ENCODE results near the gene ZNF470.

Gene ZNF470

DNA sequence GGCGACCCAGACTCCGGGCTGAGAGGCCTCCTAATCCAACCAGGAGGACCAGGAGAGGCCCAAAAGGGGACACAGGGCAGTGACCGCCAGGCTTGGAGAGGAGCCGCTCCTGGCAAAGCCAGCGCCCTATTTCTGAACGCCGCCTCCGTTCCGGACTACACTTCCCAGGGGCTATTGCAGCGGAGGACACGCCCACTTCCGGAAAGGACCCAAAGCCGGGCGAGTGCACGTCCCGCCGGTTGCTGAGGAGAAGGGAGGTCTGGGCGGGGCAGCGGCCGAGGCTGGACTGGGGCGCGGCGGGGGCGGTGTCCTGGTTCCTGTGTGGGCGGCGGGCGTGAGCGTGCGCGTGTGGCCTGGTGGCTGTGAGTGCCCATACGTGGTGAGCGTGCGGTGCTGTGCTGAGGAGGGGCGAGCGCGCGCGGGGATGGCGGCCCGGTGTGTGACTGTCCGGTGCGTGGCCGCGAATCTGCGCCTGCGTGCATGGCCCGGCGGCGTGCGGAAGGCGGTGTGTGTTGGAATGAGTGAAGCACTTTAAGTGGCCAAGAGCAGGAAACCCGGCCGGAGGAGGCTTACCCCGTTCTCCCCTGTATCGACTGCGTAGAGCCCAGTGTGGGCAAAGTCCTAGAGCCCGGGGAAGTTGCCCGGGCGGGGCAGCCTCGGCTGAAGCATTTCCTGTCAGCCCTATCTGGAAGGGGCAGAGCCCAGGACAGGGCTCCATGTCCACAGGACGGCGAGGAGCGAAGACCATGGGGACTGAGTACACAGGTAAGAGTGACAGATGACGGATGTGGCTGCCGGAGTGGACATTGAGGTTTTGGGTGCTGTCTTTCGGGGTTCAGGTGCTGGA is at the start of gene ZNF470:
ZNF470 (plus strand) TSS at position 195 of the 847 bp plus-strand sequence. CDS start 2,844 bp downstream, outside the sequence.
- peak; percentile 51 for DNase-seq

DNA sequence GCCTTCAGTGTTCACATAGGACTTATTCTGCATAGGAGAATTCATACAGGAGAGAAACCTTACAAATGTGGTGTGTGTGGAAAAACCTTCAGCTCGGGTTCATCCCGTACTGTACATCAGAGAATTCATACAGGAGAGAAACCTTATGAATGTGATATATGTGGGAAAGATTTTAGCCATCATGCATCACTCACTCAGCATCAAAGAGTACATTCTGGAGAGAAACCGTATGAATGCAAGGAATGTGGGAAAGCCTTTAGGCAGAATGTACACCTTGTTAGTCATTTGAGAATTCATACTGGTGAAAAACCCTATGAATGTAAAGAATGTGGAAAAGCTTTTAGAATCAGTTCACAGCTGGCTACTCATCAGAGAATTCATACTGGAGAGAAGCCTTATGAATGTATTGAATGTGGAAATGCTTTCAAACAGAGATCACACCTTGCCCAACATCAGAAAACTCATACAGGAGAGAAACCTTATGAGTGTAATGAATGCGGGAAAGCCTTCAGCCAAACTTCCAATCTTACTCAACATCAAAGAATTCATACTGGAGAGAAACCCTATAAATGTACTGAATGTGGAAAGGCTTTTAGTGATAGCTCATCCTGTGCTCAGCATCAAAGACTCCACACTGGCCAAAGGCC is 41.9 kb upstream of the ZNF470 start:
- no peak for DNase-seq

DNA sequence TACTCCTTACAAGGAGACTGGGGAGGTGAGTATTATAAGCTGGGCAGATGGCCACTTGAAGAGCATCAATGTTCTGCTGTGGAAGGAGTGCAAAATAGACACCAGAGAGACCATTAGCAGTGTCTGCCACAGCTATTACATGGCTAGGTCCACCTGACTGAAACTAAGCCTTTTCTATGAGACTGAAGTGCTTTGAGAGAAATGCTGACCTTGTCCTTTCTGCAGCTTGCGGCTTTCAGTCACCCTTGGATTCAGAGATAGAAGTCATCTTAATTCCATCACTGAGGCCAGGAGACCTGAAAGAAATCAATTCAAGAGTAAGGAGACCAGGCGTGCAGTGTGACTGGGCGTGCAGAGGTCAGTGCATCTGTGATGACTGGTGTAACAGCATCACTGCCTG is 29.8 kb upstream of the ZNF470 start:
- DNase-seq: no peak

DNA sequence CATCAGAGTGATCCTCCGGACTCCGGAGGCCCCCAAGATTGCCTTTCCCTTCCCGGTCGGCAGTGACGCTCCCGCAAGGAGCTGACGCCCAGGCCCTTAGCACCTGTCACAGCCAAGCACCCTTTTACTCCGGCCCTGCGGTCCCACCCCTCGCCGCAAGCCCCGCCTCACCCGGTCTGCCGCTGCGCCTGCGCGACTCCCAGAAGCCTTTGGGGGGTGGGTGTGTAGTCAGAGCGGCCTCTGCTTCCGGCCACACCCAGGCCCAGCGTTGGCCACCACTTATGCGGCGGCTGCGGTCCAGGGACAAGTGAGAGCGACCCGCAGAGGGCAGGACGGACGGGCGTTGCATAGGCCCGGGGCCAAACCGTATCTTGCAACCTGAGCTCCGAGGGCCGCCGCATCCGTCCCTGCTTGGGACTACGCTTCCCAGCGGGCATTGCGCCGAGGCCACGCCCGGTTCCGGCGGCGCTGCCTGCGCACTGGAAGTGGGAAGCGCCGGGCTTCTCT is 29.0 kb upstream of the ZNF470 start:
- DNase-seq: peak; percentile 82

DNA sequence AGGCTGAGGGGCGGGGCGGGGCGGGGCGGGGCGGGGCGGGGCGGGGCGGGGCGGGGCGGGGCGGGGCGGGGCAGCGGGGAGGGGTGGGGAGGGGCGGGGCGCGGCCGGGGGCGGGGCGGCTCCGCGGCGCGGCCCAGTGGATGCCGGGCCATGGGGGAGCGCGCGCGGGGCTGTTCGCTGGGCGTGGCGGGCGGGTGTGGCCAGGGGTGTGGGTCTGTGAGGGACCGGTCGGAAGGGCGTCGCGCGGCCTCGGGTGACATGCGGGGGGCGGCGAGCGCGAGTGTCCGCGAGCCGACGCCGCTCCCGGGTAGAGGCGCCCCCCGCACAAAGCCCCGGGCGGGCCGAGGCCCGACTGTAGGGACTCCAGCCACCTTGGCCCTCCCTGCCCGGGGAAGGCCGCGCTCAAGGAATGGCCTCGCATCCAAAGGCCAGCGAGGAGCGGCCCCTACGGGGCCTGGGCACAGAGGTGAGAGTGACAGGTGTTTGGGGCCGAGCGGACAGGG is 28.5 kb upstream of the ZNF470 start, which contains the start of gene ZFP28:
ZFP28 (plus strand) TSS at position 188 of the 503 bp plus-strand sequence; CDS start at position 259, 71 bp downstream.
- DNase-seq: peak; percentile 67

DNA sequence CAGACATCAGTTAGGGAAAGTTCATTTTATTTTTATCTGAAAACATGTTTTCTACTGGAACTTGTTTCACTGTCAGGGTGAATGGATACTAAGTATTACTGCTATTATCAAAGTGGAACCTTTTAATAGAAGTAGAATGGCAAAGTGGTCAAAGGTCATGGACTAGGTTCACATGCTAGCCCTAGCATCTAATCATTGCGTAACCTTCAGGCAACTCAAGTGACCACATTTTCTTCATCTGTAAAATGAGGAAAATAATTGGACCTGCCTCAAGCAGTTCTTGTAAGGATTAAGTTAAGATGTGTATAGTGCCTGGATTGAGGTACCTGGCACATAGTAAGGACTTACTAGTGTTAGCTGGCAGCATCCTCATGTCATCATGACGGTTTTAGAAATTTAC is 23.5 kb upstream of the ZNF470 start:
- no peak for DNase-seq

DNA sequence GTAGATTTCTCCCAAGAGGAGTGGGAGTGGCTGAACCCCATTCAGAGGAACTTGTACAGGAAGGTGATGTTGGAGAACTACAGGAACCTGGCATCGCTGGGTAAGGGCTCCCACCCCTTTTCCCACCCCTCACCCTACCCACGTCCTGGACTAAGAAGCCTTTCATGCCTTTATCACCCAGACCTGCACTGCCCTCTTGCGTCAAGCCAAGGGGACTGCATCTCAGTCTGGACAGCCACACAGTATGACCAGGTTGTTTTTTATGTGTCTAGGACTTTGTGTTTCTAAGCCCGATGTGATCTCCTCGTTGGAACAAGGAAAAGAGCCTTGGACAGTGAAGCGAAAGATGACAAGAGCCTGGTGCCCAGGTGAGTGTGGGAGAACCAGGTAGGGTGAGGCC is 19.7 kb upstream of the ZNF470 start:
- no peak for DNase-seq

DNA sequence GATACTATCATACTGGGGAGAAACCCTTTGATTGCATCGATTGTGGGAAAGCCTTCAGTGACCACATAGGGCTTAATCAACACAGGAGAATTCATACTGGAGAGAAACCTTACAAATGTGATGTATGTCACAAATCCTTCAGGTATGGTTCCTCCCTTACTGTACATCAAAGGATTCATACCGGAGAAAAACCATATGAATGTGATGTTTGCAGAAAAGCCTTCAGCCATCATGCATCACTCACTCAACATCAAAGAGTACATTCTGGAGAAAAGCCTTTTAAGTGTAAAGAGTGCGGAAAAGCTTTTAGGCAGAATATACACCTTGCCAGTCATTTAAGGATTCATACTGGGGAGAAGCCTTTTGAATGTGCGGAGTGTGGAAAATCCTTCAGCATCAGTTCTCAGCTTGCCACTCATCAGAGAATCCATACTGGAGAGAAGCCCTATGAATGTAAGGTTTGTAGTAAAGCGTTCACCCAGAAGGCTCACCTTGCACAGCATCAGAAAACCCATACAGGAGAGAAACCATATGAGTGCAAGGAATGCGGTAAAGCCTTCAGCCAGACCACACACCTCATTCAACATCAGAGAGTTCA is 12.9 kb upstream of the ZNF470 start:
- DNase-seq: no peak

DNA sequence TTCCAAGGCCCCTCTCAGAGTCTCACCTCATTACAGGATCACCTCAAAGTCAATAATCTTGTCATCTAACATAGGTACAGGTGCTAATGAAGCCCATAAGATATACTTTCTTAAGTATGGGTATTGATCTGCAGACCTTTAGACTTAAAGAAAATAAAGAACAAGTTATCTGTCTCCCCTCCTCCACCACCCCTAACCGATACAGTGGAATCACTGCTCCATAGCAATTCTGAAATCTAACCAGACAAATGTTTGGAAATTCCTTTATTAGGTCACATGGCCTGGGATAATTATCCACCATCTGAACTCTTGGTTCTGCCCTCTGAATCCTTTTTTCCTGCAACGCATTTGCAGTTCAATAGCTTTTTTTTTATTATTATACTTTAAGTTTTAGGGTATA is 4.5 kb upstream of the ZNF470 start:
- no peak for DNase-seq

DNA sequence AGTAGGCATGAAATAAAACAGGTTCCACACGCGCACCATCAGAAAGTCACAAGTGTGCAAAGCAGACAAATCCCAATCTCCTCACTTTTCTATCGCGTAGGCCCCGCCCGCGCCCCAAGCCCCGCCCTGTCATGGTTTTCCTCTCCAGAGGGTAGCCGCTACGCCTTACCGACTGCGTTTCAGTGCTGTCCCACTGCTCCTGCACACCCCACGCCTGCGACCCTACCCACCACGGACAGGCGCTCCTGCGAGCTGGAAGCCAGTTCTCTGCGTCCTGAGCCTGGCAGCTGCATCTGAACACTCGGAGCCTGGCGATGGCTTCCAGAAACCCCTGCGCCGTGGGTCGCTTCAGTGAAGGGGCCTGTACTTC is 379 bp upstream of the ZNF470 start:
- DNase-seq: no peak

DNA sequence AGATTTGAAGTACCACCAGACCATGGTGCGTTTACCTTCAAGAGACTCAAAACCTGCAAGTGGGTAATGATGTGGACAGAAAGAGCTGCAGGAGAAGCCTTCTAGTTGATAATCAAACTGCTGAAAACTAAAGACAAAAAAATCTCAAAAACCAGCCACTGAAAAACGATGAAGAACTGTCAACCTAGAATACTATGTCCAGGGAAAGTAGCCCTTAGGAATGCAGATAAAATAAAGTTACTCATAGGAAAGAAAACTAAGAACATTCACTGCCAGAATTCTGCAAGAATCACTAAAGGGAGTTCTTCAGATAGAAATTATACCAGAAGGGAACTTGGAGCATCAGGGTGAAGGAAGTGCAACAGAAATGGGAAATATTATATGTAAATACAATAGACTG is 5.3 kb downstream of the ZNF470 start:
- no peak for DNase-seq

DNA sequence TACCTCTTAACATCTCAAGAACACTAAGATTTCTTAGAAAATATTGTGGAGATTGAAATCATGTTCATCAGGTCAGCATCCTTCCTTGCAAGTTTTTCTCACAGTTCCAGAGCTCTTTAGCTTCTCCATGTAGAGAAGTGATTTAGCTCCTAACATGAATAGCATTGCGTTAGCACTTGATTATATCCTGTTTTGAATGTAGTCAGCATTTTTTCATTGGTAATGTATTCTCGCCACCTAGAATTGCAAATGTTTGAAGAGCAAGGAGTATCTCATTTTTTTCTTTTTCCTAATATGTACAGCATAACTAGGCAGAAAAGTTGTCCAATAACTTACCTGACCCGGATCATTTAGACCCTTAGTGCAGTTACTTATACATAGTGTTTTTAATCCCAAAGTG is 6.6 kb downstream of the ZNF470 start:
- no peak for DNase-seq

DNA sequence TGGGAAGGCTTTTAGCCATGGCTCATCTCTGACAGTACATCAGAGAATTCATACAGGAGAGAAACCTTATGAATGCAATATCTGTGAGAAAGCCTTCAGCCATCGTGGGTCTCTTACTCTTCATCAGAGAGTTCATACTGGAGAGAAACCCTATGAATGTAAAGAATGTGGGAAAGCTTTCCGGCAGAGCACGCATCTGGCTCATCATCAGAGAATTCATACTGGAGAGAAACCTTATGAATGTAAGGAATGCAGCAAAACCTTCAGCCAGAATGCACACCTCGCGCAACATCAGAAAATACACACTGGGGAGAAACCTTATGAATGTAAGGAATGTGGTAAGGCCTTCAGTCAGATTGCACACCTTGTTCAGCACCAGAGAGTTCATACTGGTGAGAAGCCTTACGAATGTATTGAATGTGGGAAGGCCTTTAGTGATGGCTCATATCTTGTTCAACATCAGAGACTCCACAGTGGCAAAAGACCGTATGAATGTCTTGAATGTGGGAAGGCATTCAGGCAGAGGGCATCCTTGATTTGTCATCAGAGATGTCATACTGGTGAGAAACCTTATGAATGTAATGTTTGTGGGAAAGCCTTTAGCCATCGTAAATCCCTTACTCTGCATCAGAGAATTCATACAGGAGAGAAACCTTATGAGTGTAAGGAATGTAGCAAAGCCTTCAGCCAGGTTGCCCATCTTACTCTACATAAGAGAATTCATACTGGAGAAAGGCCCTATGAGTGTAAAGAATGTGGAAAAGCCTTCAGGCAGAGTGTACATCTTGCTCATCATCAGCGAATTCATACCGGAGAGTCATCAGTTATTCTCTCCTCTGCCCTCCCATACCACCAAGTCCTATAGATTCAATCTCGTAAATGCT is 10.7 kb downstream of the ZNF470 start:
- DNase-seq: no peak

DNA sequence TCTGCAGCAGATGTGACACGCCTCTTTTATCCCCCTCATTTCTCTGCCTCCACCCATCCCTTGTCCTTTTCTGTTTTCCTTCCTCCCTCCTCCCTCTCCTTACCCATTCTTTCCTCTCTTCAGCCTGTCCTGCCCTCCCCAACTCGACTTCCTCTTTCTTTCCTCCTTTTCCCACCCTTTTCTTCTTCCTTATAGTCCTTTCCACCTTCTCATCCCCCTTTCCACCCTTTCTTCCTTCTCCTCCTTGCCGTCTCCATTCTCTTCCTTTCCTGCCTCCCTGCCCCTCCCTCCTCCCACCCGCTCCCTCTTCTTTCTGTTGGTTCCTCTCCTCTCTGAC is 27.1 kb downstream of the ZNF470 start:
- no peak for DNase-seq

DNA sequence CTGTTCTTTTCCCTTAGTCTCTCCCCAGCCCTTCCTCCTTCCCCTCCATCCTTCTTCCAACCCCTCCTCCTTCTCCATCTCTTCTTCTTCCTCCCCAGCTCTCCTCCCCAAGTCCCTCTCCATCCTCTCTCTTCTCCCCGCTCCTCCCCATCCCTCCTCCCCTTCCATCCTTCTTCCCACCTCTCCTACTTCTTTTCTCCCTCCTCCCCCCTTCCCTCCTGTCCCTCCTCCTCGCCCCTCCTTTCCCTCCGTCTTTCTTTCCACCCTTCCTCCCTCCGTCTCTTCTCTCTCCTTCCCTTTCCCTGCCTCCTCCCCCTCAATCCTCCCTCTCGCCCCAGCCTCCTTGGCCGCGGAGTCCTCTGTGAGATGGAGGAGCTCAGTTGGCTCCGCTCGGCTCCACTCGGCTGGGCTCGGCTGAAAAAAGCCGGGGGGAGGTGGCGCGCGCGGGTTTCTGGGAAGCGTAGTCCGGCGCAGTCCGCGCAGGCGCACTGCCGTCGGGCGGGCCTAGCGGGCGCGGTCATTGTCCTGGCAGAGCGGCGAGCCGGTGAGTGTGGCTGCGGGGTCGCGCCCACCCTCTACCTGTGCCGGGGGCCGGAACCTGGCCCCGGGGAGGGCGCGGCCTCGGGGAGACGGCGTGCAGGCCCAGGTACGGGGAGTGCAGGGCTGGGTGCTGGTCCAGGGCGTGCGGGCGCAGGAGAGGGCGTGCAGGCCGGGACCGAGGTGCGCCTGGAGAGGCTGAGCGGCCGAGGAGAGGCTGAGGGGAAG is 27.7 kb downstream of the ZNF470 start, which contains the start of gene ZNF71:
ZNF71 (plus strand) TSS at position 520 of the 765 bp plus-strand sequence. CDS start 6,257 bp downstream, outside the sequence.
- DNase-seq: peak; percentile 94

DNA sequence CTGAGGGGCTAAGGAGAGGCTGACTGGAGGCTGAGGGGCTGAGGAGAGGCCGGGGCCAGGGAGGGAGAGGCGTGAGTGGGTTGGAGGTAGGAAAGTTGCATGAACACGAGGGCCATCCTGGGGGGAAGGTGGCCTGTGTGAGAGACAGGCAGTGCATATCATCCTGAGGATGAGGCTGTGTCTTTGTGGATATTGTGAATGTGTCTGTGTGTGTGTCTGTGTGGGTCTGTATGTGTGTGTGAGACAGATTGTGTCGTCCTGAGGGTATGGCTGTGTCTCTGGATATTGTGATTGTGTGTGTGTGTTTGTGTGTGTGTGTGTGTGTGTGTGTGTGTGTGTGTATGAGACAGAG is 28.3 kb downstream of the ZNF470 start:
- peak; percentile 36 for DNase-seq

DNA sequence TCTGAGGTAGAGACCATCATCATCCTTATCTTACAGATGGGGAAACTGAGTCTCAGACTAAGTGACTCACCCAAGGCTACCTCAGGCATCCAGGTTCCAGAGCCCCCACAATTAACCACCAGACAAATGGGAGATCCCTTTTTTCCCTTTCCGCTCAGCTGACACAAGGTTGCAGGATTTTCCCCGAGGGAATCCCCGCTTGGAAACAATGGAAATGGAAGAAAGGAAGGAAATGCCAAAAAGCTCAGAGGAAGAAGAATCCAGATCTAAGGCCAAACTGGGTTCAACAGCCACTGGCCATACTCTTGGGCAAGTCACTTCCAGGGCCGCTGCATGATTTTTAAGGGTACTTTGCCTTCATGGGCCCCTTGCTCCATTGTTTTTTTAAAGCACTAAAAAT is 29.4 kb downstream of the ZNF470 start:
- DNase-seq: no peak

DNA sequence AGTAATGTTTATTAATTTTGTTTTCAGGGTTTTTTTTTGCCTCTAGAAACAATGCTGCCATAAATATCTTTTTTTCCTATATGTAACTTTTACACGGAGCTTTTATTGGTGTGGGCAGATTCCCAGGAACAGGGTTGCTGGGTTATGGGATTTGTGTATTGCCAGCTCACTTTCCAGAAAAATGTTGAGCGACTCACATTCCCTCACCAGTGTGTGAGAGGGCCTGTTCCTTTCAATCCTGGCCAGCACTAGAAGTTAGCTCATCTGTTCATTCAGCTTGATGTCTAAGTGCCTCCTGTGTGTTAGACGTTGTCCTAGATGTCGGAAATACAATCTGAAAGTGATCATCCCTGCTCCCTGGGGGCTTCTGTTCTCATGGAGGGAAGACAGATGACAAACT is 30.4 kb downstream of the ZNF470 start:
- DNase-seq: no peak

DNA sequence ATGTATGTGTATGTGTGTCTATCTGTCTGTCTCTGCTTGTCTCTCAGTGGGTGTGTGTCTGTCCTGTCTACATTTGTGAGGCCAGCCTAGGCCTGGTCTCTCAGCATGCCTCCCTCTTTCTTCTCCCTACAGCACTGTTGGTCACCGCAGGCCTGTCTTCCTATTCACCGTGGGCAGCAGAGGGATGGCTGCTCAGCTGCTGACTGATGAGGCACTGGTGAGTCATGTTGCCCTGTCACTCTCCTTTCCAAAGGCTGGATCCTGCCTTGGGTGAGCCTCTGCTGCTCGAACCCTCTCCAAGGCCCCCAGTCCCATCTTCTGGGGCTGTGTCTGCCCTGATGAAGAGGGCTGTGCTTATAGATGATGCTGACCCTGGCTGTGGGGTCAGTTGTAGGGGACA is 34.1 kb downstream of the ZNF470 start:
- no peak for DNase-seq

DNA sequence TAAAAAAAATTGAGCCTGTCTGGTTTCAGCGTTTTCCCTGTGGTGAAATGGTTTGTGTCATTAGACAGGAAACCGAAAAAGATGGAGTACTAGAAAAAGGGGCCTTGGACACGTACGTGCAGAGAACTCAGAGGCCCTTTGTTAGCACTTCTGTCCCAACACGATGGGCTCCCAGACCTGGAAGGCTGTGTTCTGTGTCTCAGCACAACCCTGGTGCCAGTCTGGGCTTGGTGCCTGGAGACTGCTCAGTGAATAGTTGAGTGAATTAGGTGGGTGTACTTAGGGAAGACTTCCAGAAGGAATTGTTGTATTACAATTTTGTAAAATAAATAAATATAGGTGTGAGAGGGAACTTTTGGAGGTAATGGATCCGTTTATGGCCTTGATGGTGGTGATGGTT is 36.6 kb downstream of the ZNF470 start:
- DNase-seq: no peak

DNA sequence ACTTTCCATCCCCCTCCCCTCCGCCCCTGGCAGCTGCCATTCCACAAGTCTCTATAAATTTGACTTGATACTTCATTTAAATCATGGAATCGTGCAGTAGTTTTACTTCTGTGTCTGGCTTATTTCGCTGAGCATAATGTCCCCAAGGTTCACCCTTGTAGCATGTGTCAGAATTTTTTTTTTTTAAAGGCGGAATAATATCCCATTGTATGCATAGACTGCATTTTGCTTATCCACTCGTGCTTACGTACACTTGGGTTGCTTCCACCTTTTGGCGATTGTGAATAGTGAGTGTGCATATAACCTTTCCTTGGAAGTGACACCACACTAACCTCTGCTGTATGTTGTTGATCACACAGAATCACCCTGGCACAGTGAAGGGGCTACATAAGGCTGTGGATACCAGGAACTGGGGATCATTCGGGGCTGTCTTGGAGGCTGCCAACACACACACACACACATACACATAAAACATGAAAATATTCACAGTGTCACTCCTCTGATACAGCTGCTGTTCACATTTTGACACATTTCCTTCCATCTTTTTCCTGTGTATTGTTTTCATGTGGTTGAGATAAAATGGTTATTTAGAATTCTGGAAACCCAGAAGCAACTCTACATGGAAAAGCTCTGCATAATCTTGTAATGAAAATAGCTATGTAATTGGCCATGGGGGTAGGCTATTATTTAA is 41.2 kb downstream of the ZNF470 start:
- DNase-seq: no peak
